Embryonic facial prominence (tissue), 1 donor: Measurements from ENCODE around the gene THBS3.
A peak's percentile ranks its signal among the peaks of the same experiment; 100 is the strongest.
"Not testable (repeated sequence)": the region's sequence is repeated elsewhere in the genome, so short reads cannot be mapped to it uniquely, and the experiment has no call there.

Experiments
- DNase-seq: peaks from one replicate; pipeline ENCODE4 v3.0.0-alpha.2; 2016; ENCODE audit errors: extremely low spot score

The THBS3 gene

GRCh38 chr1:155208541-155209311, 1.0 kb upstream of the THBS3 start, which contains the start of gene MTX1:
TSS of gene MTX1 (plus strand) at chr1:155208695. CDS start at chr1:155208805, 110 bp downstream.
- DNase-seq = peak; percentile 91

GRCh38 chr1:155206891-155207805, 549 bp downstream of the THBS3 start:
- DNase-seq = peak; percentile 60

DNA sequence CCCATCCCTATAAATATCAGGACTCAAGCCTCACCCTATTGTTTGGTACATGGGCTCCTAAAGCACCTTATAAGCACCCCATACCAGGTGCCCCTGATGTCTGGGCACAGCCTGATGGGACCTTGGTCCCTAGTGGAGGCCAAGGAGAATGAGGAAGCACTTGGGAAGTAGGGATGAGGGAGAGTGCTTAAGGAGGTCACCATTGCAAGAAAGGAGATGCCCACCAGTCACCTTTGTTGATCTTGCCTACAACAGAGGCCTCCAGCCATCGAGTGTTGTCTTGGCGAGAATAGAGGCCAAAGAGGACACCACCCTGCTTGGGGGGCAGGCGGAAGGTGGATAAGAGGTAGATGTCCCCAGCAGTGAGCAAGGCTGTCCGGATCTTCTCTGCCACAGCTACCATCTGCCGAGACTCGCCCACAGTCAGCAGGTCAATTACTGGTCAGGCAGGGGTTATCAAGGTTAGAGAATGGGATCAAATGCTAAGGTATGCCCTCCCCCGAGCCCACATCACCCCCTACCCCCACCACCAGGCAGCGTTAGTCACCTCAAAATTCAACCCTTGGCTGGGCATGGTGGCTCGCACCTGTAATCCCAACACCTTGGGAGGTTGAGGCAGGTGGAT, 1.6 kb downstream of the THBS3 start:
- no peak for DNase-seq

DNA sequence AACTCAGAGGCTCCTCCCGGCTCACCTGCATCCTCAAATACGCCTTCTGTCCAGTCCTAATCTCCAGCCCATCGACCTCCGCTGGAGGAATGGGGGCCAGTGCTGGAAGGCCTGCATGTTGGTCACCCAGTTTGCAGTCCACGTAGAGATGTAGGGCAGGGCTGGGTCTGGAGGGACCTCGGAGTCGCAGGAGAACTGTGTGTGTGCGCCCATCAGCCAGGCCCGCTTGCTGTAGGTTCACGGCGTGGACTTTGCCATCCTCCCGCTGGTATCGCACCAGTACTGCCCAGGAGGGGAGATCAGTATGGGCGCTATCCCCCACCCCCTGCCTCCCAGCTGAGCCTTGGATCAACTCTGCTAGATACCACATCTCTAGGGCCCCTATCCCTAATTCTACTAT, 2.7 kb downstream of the THBS3 start:
- no peak for DNase-seq

DNA sequence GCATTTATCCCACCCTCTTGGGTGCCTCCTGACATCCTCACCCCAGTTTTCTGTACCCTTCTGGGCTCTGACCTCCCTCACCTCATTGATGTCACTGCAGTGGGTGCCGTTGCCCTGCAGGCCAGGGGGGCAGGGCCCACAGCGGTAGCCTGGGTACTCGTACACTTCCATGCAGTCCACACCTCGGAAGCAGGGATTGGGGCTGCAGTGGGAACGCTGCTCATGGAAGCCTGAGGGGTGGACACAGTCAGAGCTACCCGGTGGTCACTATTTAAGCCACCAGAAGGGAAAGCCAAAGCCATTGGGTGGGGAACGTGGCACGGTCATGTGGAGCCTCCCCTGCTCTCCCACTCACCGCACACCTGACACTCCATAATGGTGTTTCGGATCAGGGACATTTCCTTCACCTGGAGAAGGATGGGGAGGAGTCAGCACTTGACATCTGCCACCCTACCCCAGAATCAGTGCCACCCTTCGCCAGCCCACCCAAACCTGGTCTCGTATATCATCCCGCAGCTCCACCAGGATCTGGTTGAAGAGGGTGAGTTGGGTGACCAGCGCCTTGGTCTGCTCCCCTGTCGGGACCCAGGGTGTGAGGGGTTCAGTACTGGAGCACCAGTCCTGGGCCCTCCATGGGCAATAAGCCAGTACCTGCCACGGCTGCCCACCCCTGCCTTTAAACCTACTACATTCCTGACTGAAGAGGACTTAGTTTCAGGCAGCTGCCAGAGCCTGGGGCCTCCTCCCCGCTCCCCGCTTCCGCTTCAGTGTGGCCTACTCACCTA, 4.8 kb downstream of the THBS3 start:
- no peak for DNase-seq

- DNase-seq = no peak
Observed at GRCh38 chr1:155202198-155202597, 5.5 kb downstream of the THBS3 start.

- DNase-seq = no peak
Observed at GRCh38 chr1:155200920-155201319, 6.8 kb downstream of the THBS3 start.

DNA sequence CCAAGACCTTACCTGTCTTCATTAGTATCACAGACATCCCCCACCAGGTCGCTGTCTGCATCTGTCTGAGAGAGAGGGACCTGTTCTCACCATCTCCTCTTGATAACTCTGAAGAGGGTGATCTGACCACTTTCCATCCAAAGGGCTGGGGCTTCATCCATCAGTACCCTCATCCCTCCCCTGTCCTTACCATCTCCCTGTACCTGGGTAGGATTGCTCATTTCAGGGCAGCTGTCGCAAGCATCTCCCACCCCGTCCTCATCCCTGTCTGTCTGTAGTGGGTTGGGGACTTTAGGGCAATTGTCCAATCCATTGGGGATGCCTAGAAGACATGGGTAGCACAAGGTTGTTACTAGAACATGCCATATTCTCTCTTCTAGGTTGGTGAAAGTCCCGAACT, 7.9 kb downstream of the THBS3 start:
- DNase-seq = no peak

DNA sequence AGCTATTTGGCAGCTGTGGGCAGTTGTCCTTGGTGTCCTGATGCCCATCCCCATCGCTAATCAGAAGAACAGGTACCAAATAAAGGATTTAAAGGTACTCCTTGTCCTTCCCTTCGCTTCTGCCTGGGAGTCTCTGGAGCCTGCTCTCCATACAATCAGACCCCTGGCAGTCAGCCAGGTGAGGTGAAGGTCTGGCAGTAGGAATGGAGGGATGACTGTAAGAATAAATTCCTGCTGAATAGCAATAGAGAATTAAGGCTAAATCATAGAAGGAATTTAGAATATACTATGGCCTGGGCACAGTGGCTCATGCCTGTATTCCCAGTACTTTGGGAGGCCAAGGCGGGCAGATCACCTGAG, 9.2 kb downstream of the THBS3 start:
- no peak for DNase-seq

DNA sequence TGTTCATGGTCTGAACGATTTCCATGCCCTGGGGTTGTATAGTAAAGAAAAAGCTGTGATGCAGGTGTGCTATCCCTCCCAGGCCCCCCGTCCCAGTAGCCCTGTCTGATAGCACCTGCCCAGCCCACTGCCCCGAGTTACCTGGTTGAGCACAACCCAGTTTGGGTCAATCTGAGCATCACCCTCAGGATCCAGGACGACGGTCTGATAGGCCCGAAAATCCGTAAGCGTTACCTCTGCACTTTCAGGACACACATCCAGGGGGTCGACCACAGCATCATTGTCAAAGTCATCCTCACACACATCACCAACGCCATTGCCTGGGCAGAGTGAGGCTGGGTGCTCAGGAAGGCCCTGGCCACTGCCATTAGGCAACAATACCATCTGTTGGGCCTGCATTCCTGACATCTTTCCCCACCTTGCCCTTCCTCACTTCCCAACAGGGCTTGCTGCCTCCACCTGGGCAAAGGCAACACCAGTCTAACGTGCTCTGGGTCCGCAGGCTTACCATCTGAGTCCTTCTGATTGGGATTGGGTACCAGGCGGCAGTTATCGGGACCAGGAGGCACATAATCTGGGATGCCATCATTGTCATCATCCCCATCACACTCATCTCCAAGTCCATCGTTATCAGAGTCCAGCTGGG, 9.7 kb downstream of the THBS3 start:
- DNase-seq = no peak

- DNase-seq = no peak
Observed at GRCh38 chr1:155196893-155197638, 10.6 kb downstream of the THBS3 start.

DNA sequence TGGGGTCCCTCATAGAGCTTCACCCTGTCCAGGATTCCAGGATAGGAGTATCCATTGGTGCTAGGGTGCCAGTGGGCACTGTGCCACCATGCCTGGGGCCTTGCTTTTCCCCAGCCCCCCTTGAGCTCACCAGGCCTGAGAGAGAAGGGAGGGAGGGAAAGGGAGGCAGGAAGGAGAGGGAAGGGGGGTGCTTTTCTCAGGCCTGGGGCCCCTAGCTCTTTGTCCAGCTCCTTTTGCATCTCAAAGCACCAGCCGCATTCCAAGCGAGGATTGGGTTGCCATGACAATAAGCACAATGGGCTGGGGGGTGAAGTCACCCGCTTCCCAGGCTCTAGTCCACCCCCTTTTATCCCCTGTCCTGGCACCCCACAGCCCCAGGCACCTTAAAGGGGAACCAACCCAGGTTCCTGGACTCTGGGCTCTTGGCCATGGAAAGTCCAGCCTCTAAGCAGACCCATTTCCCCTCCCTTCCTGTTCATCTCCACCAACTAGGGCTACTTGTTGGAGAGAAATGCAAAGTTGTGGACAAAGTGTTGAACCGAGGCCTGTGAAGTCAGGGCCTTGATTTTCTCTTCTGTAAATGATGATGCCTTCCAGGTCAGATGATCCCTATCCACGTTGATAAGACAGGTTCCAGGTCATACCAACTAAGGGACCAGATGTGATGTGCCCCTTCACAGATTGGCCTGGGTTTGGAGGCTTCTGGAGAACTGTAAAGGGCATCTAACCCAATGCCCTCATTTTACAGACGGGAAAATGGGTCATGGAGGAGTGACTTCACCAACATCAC, 11.4 kb downstream of the THBS3 start:
- DNase-seq = no peak

- peak; percentile 12 for DNase-seq
Observed at GRCh38 chr1:155195201-155196102, 12.2 kb downstream of the THBS3 start.

DNA sequence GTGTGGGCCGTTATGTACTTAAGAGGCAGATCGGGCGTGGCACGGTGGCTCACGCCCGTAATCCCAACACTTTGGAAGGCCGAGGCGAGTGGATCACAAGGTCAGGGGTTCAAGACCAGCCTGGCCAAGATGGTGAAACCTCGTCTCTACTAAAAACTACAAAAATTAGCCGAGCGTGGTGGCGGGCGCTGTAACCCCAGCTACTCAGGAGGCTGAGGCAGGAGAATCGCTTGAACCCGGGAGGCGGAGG, 13.8 kb downstream of the THBS3 start:
- not testable (repeated sequence) for DNase-seq

- peak; percentile 67 for DNase-seq
Observed at GRCh38 chr1:155193275-155193990, 14.3 kb downstream of the THBS3 start.

DNA sequence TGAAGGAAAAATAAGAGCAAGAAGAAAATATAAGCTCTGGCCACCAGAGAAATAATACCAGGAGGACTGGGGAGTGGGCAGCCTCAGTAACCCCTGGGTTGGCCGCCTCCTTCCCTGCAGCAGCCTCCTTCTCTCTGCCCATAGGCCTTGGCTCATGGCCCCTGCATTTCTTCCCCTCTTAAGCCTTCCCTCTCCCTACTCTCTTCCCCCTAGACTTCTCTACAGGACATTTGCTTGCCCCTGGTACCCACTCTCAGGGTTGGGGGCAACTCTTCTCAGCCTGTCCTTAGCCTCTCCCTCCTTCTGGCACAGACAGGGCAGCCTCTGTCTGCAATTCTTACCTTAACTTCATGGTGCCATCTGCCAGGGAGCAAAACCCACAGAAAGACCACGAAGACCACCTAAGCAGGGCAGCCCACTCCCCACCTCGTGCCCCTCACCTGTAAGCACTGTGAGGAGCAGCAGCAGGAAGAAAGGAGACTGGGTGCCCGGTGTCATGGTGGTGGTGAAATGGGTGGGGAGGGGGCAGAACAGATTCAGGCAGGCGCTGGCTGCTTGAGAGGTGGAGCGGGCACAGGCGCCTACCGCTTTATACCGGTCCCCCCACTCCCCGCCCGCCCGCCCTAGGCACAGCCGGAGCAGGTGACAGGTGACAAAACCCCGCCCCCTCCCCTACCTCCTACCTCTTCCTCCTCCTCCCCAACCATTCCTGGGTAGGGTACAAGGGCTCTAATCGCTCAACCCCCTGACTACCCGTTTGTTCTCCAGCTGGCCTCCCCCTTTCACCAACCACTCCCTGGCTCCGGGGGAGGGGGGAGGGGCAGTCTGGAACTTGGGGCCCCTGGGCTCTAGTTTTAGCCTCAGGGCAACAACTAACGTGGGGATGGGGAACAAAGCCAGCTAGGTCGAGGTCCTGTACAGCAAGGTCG, 15.1 kb downstream of the THBS3 start:
- no peak for DNase-seq

GRCh38 chr1:155191904-155192303, 15.8 kb downstream of the THBS3 start:
- peak; percentile 4 for DNase-seq
